SJSA1 (cell line): Measurements from ENCODE around the gene LYPD1. TPM values are rescaled to one million over a fixed set of nuclear protein-coding genes. Genes with fewer than 3 reads are reported as not detected.
"Not testable (repeated sequence)": the region's sequence is repeated elsewhere in the genome, so short reads cannot be mapped to it uniquely, and the experiment has no call there.

ENCODE experiments used
- DNase-seq, 2 experiments: peaks; one replicate each; pipeline ENCODE4 v3.0.0-alpha.2; 2015 to 2020; ENCODE audit warnings: low spot score in 2 of 2, low read depth in 1 of 2
- H3K27ac ChIP-seq: fragments of 250-450 bp; sonication (Bioruptor Pico); 2 replicates; pipeline ENCODE4 v1.5.1; 2020; ENCODE audit warnings: mild to moderate bottlenecking, moderate library complexity
- H3K27me3 ChIP-seq: fragments of 250-450 bp; sonication (Bioruptor Pico); replicated peaks from 2 replicates; pipeline ENCODE4 v1.5.1; 2020; ENCODE audit warnings: mild to moderate bottlenecking, moderate library complexity
- H3K36me3 ChIP-seq: fragments of 250-450 bp; sonication (Bioruptor Pico); 2 replicates; pipeline ENCODE4 v1.5.1; 2020; ENCODE audit warnings: mild to moderate bottlenecking
- H3K4me1 ChIP-seq: fragments of 250-450 bp; sonication (Bioruptor Pico); replicated peaks from 2 replicates; pipeline ENCODE4 v1.6.1; 2021; ENCODE audit warnings: mild to moderate bottlenecking
- H3K4me3 ChIP-seq: fragments of 250-450 bp; sonication (Bioruptor Pico); 2 replicates; pipeline ENCODE4 v1.5.1; 2020; ENCODE audit warnings: mild to moderate bottlenecking
- H3K9me3 ChIP-seq: fragments of 250-450 bp; sonication (Bioruptor Pico); replicated peaks from 2 replicates; pipeline ENCODE4 v1.5.1; 2020; ENCODE audit warnings: mild to moderate bottlenecking
- total RNA-seq: library from RNA; depleted of rRNA; stranded (reverse); fragments of >200 nt; shearing (Covaris generic); gene quantifications from 2 replicates; pipeline ENCODE4 v1.2.3, GENCODE V29; 2014; rRNA removed

Gene LYPD1
- 75.9 and 91.4 TPM in 2 replicates for total RNA-seq

GRCh38 chr2:132669908-132670495 lies at the start of gene LYPD1:
LYPD1 (minus strand) TSS chr2:132670205; CDS start chr2:132669932, 273 bp downstream.
- H3K4me1 ChIP-seq: peaks cover 35% of the 10 kb centered on the region
- H3K27me3 ChIP-seq: no peaks in the 10 kb centered on the region
- DNase-seq: peak in 1 of 2 experiments; percentile 56
- no peaks in the 10 kb centered on the region for H3K9me3 ChIP-seq
- peaks cover 46% of the 10 kb centered on the region for H3K36me3 ChIP-seq
- peak within 1 kb of the TSS; percentile 55 for H3K4me3 ChIP-seq
- H3K27ac ChIP-seq: peak within 1 kb of the TSS; percentile 54

GRCh38 chr2:132719480-132719879 lies 49.5 kb upstream of the LYPD1 start:
- no peak overlapping the region for H3K4me3 ChIP-seq
- H3K27ac ChIP-seq: no peak overlapping the region
- H3K4me1 ChIP-seq: 0 out of 2 replicates have a peak, but pooled peaks cover 6% of the 10 kb centered on the region
- DNase-seq: no peak
- no peaks in the 10 kb centered on the region for H3K9me3 ChIP-seq
- no peaks in the 10 kb centered on the region for H3K27me3 ChIP-seq
- H3K36me3 ChIP-seq: no peaks in the 10 kb centered on the region

GRCh38 chr2:132716954-132717353 lies 46.9 kb upstream of the LYPD1 start:
- H3K27ac ChIP-seq: no peak overlapping the region
- H3K36me3 ChIP-seq: no peaks in the 10 kb centered on the region
- H3K27me3 ChIP-seq: no peaks in the 10 kb centered on the region
- no peaks in the 10 kb centered on the region for H3K9me3 ChIP-seq
- no peak for DNase-seq
- no peak overlapping the region for H3K4me3 ChIP-seq
- H3K4me1 ChIP-seq: 0 out of 2 replicates have a peak, but pooled peaks cover 6% of the 10 kb centered on the region

GRCh38 chr2:132715386-132716351 lies 45.7 kb upstream of the LYPD1 start:
- no peaks in the 10 kb centered on the region for H3K27me3 ChIP-seq
- H3K36me3 ChIP-seq: no peaks in the 10 kb centered on the region
- no peak for DNase-seq
- no peak overlapping the region for H3K27ac ChIP-seq
- H3K9me3 ChIP-seq: no peaks in the 10 kb centered on the region
- 0 out of 2 replicates have a peak, but pooled peaks cover 6% of the 10 kb centered on the region for H3K4me1 ChIP-seq
- H3K4me3 ChIP-seq: no peak overlapping the region

GRCh38 chr2:132703396-132703795 lies 33.4 kb upstream of the LYPD1 start:
- Histone ChIP-seq H3K27ac (no peak overlapping the region), H3K9me3 (no peaks in the 10 kb centered on the region), H3K27me3 (no peaks in the 10 kb centered on the region), H3K36me3 (no peaks in the 10 kb centered on the region), H3K4me3 (no peak overlapping the region), H3K4me1 (peaks cover 17% of the 10 kb centered on the region)
- DNase-seq: peak in 1 of 2 experiments; percentile 42

- no peaks in the 10 kb centered on the region for H3K9me3 ChIP-seq
- peaks cover 17% of the 10 kb centered on the region for H3K4me1 ChIP-seq
- no peak overlapping the region for H3K4me3 ChIP-seq
- no peaks in the 10 kb centered on the region for H3K36me3 ChIP-seq
- H3K27me3 ChIP-seq: no peaks in the 10 kb centered on the region
- DNase-seq: peak in 1 of 2 experiments; percentile 16
- no peak overlapping the region for H3K27ac ChIP-seq
Measured at GRCh38 chr2:132701810-132702209, 31.8 kb upstream of the LYPD1 start.

GRCh38 chr2:132699802-132700201 lies 29.8 kb upstream of the LYPD1 start:
- not testable (repeated sequence) for DNase-seq, H3K9me3 ChIP-seq, H3K27me3 ChIP-seq, H3K27ac ChIP-seq, H3K36me3 ChIP-seq, H3K4me3 ChIP-seq
- peaks cover 17% of the 10 kb centered on the region for H3K4me1 ChIP-seq

- not testable (repeated sequence) for H3K9me3 ChIP-seq, H3K27ac ChIP-seq, H3K36me3 ChIP-seq, DNase-seq, H3K4me3 ChIP-seq, H3K27me3 ChIP-seq
- H3K4me1 ChIP-seq: peaks cover 12% of the 10 kb centered on the region
Measured at GRCh38 chr2:132698347-132698746, 28.3 kb upstream of the LYPD1 start.

- no peak overlapping the region for H3K4me3 ChIP-seq
- H3K4me1 ChIP-seq: peaks cover 14% of the 10 kb centered on the region; the same call in 1 of the 2 replicates
- no peaks in the 10 kb centered on the region for H3K27me3 ChIP-seq
- no peaks in the 10 kb centered on the region for H3K36me3 ChIP-seq
- no peaks in the 10 kb centered on the region for H3K9me3 ChIP-seq
- DNase-seq: no peak
- no peak overlapping the region for H3K27ac ChIP-seq
Measured at GRCh38 chr2:132697556-132698205, 27.7 kb upstream of the LYPD1 start.

- peaks cover 16% of the 10 kb centered on the region for H3K4me1 ChIP-seq
- H3K4me3 ChIP-seq: no peak overlapping the region
- no peaks in the 10 kb centered on the region for H3K36me3 ChIP-seq
- H3K27me3 ChIP-seq: no peaks in the 10 kb centered on the region
- no peak for DNase-seq
- no peaks in the 10 kb centered on the region for H3K9me3 ChIP-seq
- H3K27ac ChIP-seq: no peak overlapping the region
Measured at GRCh38 chr2:132692816-132693215, 22.8 kb upstream of the LYPD1 start.

- H3K9me3 ChIP-seq: no peaks in the 10 kb centered on the region
- no peaks in the 10 kb centered on the region for H3K36me3 ChIP-seq
- peak overlapping the region; percentile 48; the same call in 1 of the 2 replicates for H3K27ac ChIP-seq
- no peak overlapping the region for H3K4me3 ChIP-seq
- no peaks in the 10 kb centered on the region for H3K27me3 ChIP-seq
- peaks cover 16% of the 10 kb centered on the region for H3K4me1 ChIP-seq
- no peak for DNase-seq
Measured at GRCh38 chr2:132691556-132691955, 21.6 kb upstream of the LYPD1 start.

- Histone ChIP-seq H3K36me3 (no peaks in the 10 kb centered on the region), H3K27me3 (no peaks in the 10 kb centered on the region), H3K4me1 (peaks cover 16% of the 10 kb centered on the region), H3K9me3 (no peaks in the 10 kb centered on the region), H3K27ac (peak overlapping the region; percentile 48), H3K4me3 (no peak overlapping the region)
- DNase-seq: peak in 1 of 2 experiments; percentile 29
Measured at GRCh38 chr2:132690664-132691303, 20.8 kb upstream of the LYPD1 start.

GRCh38 chr2:132681766-132682165 lies 11.8 kb upstream of the LYPD1 start:
- Histone ChIP-seq H3K27ac (no peak overlapping the region), H3K27me3 (no peaks in the 10 kb centered on the region), H3K9me3 (no peaks in the 10 kb centered on the region), H3K4me3 (no peak overlapping the region), H3K36me3 (no peaks in the 10 kb centered on the region), H3K4me1 (peaks cover 22% of the 10 kb centered on the region)
- no peak for DNase-seq
